Bronchial epithelial cell (primary cell): Measurements from ENCODE around the gene VEGFD. TPM values are rescaled to one million over a fixed set of nuclear protein-coding genes. Genes with fewer than 3 reads are reported as not detected.
A peak's percentile ranks its signal among the peaks of the same experiment; 100 is the strongest.

ENCODE experiments used
- DNase-seq: peaks from one replicate; pipeline ENCODE4 v3.0.0-alpha.2; 2010; ENCODE audit warnings: low read depth
- FAIRE-seq: peaks from 2 replicates; lab custom pipeline; 2011; peaks lifted over from hg19 to GRCh38; lab: Jason Lieb, UNC
- H3K27me3 ChIP-seq: 2 replicates; pipeline ENCODE4 v1.5.1; 2011; ENCODE audit warnings: low read length; ENCODE audit not compliant: control insufficient read depth, insufficient read depth
- H3K36me3 ChIP-seq: 2 replicates; pipeline ENCODE4 v1.5.1; 2011; ENCODE audit warnings: low read length; ENCODE audit not compliant: control insufficient read depth, insufficient read depth
- H3K4me3 ChIP-seq: 2 replicates; pipeline ENCODE4 v1.5.1; 2011; ENCODE audit warnings: mild to moderate bottlenecking, low read depth, low read length, control low read depth
- total RNA-seq: library from RNA; depleted of rRNA; stranded (reverse); fragments of >200 nt; gene quantifications from 2 replicates; pipeline ENCODE4 v1.2.1, GENCODE V29; 2014
- TF ChIP-seq, protein P1 (sequence below): IDR thresholded peaks from 2 replicates; pipeline ENCODE4 v1.5.1; 2011; ENCODE audit warnings: mild to moderate bottlenecking, moderate library complexity, low read length, control low read depth, inconsistent platforms; ENCODE audit not compliant: insufficient read depth, severe bottlenecking

Gene VEGFD, protein sequence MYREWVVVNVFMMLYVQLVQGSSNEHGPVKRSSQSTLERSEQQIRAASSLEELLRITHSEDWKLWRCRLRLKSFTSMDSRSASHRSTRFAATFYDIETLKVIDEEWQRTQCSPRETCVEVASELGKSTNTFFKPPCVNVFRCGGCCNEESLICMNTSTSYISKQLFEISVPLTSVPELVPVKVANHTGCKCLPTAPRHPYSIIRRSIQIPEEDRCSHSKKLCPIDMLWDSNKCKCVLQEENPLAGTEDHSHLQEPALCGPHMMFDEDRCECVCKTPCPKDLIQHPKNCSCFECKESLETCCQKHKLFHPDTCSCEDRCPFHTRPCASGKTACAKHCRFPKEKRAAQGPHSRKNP
- 0.26 TPM in 2 replicates for total RNA-seq

DNA sequence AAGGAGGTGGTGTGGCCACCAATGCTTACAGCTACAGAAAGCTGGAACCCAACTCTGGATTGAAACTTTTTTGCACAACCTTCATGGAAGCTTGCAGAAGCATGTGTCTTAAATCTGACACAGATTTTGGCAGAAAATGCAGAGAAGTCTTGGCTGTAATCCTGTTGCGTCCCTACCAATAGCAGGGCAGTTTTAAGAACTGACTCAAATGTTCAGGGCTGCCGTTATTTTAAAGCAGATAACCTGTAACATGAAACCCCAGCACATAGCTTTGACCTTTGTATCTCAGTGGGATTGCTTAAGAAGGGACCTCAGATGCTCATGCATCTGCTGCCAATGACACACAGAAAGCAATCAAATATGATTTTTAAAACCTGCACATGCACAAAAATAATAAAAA lies at the start of gene VEGFD:
VEGFD (minus strand) TSS at position 110 of the 400 bp plus-strand sequence. CDS start 467 bp downstream, outside the sequence.
- H3K4me3 ChIP-seq: no peak within 1 kb of the TSS
- TF ChIP-seq, protein P1, sequence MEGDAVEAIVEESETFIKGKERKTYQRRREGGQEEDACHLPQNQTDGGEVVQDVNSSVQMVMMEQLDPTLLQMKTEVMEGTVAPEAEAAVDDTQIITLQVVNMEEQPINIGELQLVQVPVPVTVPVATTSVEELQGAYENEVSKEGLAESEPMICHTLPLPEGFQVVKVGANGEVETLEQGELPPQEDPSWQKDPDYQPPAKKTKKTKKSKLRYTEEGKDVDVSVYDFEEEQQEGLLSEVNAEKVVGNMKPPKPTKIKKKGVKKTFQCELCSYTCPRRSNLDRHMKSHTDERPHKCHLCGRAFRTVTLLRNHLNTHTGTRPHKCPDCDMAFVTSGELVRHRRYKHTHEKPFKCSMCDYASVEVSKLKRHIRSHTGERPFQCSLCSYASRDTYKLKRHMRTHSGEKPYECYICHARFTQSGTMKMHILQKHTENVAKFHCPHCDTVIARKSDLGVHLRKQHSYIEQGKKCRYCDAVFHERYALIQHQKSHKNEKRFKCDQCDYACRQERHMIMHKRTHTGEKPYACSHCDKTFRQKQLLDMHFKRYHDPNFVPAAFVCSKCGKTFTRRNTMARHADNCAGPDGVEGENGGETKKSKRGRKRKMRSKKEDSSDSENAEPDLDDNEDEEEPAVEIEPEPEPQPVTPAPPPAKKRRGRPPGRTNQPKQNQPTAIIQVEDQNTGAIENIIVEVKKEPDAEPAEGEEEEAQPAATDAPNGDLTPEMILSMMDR: no peak
- H3K36me3 ChIP-seq: no peaks in the 10 kb centered on the region
- FAIRE-seq (no peak), DNase-seq (no peak)
- H3K27me3 ChIP-seq: no peaks in the 10 kb centered on the region

DNA sequence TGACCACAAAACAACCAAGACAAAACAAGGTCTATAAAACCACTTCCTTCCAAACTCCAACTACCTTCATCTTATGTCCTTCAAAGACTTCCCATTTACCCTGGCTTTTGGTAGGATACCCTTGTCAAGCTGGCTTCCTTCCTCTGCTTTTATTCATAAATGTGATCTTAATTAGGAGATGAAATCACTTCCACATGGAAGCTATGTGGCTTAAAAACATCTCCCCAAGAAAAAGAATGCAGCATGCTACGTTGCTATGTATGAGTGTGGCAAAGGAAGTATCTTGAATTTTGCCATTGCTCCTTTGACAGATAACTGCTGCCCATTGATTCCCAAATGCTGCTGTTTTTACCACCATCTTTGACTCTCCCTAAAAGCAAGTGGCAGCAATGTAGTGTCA lies 46.4 kb upstream of the VEGFD start:
- TF ChIP-seq, protein P1: no peak
- DNase-seq (no peak), FAIRE-seq (no peak)
- Histone ChIP-seq H3K4me3 (no peak overlapping the region), H3K27me3 (no peaks in the 10 kb centered on the region), H3K36me3 (peaks cover 2% of the 10 kb centered on the region)

DNA sequence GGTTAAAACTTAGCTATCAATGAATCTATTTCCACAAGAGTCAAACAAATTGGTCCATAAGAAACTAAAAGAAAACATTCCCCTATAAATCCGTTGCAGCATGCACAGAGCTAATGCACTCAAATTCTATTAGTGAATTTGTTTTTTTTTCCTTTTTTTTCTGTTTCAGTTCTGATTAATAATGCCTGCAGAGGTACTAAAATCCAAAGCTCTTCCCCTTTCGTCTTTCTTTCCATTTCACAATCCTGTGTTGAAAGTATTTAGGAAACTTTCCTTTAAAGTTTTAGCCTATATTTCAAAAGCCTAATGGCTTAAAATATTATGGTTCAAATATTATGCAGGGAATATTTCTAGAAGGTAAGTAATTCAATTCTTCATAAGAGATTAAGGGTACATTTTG lies 45.9 kb upstream of the VEGFD start:
- no peak for FAIRE-seq
- no peaks in the 10 kb centered on the region for H3K27me3 ChIP-seq
- H3K4me3 ChIP-seq: no peak overlapping the region
- DNase-seq: no peak
- TF ChIP-seq, protein P1: no peak
- peaks cover 1% of the 10 kb centered on the region for H3K36me3 ChIP-seq

DNA sequence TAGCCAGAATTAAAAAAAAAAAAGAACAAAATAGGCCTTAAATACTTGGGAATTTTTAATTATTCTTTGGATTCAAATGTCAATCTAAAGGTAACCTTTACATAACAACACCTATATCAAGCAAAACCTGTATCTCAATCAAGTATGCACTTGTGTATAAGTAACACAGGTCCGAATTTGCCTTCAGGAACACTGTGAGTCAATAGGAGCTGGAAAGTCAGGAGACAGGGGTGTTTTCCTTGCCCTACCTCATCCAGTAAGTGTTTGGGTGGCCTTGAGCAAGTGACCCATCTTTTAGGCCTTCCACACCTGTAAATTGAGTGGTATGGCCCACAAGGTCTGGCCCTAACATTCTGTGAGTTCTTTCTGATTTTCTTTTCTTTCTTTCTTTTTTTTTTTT lies 40.8 kb upstream of the VEGFD start:
- no peak overlapping the region for H3K4me3 ChIP-seq
- no peak for FAIRE-seq
- no peaks in the 10 kb centered on the region for H3K36me3 ChIP-seq
- no peaks in the 10 kb centered on the region for H3K27me3 ChIP-seq
- TF ChIP-seq, protein P1: no peak
- DNase-seq: peak; percentile 64

DNA sequence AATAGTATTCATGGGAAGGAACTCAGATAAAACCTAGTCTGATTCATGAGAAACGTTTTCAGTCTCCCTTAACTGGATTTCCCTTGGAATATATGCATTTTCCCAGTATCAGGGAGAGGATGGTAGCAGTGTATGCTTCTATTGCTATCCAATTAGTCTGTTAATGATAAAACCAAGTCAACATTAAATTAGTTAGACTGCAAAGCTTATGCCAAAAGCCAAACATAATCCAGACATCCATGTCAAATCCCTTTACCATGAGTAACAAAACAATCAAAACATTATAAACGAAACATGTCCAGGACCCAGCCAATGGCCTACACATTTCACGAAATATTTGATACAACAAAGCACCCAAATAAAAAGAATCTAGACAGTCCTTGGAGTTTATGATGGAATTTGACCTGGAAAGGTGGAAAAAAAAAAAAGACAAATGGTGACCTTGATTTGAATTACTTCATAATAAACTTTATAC lies 34.5 kb upstream of the VEGFD start:
- no peaks in the 10 kb centered on the region for H3K27me3 ChIP-seq
- H3K36me3 ChIP-seq: peaks cover 1% of the 10 kb centered on the region
- no peak overlapping the region for H3K4me3 ChIP-seq
- FAIRE-seq: no peak
- DNase-seq: no peak
- TF ChIP-seq, protein P1: no peak
